Measurements from ENCODE around the gene ERG.

ERG gene

GRCh38 chr21:38500073-38500472 lies 1.8 kb upstream of the ERG start:
- 88 to 91% methylated on average over 6 of the region's 6 CpGs for WGBS, 2 experiments

GRCh38 chr21:38499296-38499695 lies 1.0 kb upstream of the ERG start:
- no peak overlapping the region for H3K4me3 ChIP-seq (ENCODE audit: insufficient read depth, low read depth, low read length)
- no peak overlapping the region for H3K27ac ChIP-seq (ENCODE audit: insufficient read depth, low read depth, low read length, poor library complexity, severe bottlenecking)
- no peaks in the 10 kb centered on the region for H3K27me3 ChIP-seq (ENCODE audit: control insufficient read depth, insufficient read depth, low read length, poor library complexity, severe bottlenecking)
- H3K9me3 ChIP-seq (ENCODE audit: control insufficient read depth, low read length), result no peaks in the 10 kb centered on the region
- no peaks in the 10 kb centered on the region for H3K36me3 ChIP-seq (ENCODE audit: control insufficient read depth, insufficient read depth, low read length)
- 86 to 91% methylated on average over 6 of the region's 6 CpGs for WGBS, 2 experiments
- no peaks in the 10 kb centered on the region for H3K4me1 ChIP-seq (ENCODE audit: control insufficient read depth, insufficient read depth, low read length)

More at GRCh38 chr21:38500073-38500472, 1.8 kb upstream of the ERG start:
- no peaks in the 10 kb centered on the region for H3K36me3 ChIP-seq (ENCODE audit: control insufficient read depth, insufficient read depth, low read length)
- H3K27me3 ChIP-seq (ENCODE audit: control insufficient read depth, insufficient read depth, low read length, poor library complexity, severe bottlenecking), result no peaks in the 10 kb centered on the region
- no peak overlapping the region for H3K4me3 ChIP-seq (ENCODE audit: insufficient read depth, low read depth, low read length)
- no peaks in the 10 kb centered on the region for H3K9me3 ChIP-seq (ENCODE audit: control insufficient read depth, low read length)
- no peak overlapping the region for H3K27ac ChIP-seq (ENCODE audit: insufficient read depth, low read depth, low read length, poor library complexity, severe bottlenecking)
- no peaks in the 10 kb centered on the region for H3K4me1 ChIP-seq (ENCODE audit: control insufficient read depth, insufficient read depth, low read length)

- H3K9me3 ChIP-seq (ENCODE audit: control insufficient read depth, low read length), result no peaks in the 10 kb centered on the region
- no peak overlapping the region for H3K4me3 ChIP-seq (ENCODE audit: insufficient read depth, low read depth, low read length)
- H3K27me3 ChIP-seq (ENCODE audit: control insufficient read depth, insufficient read depth, low read length, poor library complexity, severe bottlenecking), result no peaks in the 10 kb centered on the region
- 87 to 91% methylated on average over 3 of the region's 3 CpGs for WGBS, 2 experiments
- H3K27ac ChIP-seq (ENCODE audit: insufficient read depth, low read depth, low read length, poor library complexity, severe bottlenecking), result no peak overlapping the region
- H3K4me1 ChIP-seq (ENCODE audit: control insufficient read depth, insufficient read depth, low read length), result no peaks in the 10 kb centered on the region
- H3K36me3 ChIP-seq (ENCODE audit: control insufficient read depth, insufficient read depth, low read length), result no peaks in the 10 kb centered on the region
Measured at GRCh38 chr21:38496224-38496623, 2.1 kb downstream of the ERG start.

GRCh38 chr21:38495696-38496095 lies 2.6 kb downstream of the ERG start:
- H3K9me3 ChIP-seq (ENCODE audit: control insufficient read depth, low read length), result no peaks in the 10 kb centered on the region
- H3K27me3 ChIP-seq (ENCODE audit: control insufficient read depth, insufficient read depth, low read length, poor library complexity, severe bottlenecking), result no peaks in the 10 kb centered on the region
- no peak overlapping the region for H3K27ac ChIP-seq (ENCODE audit: insufficient read depth, low read depth, low read length, poor library complexity, severe bottlenecking)
- H3K36me3 ChIP-seq (ENCODE audit: control insufficient read depth, insufficient read depth, low read length), result no peaks in the 10 kb centered on the region
- WGBS, 2 experiments, result 82 to 83% methylated on average over 2 of the region's 2 CpGs
- no peaks in the 10 kb centered on the region for H3K4me1 ChIP-seq (ENCODE audit: control insufficient read depth, insufficient read depth, low read length)
- no peak overlapping the region for H3K4me3 ChIP-seq (ENCODE audit: insufficient read depth, low read depth, low read length)

- H3K9me3 ChIP-seq (ENCODE audit: control insufficient read depth, low read length), result no peaks in the 10 kb centered on the region
- H3K4me1 ChIP-seq (ENCODE audit: control insufficient read depth, insufficient read depth, low read length), result no peaks in the 10 kb centered on the region
- 78 to 91% methylated on average over 3 to 5 of the region's 5 CpGs for WGBS, 2 experiments
- no peak overlapping the region for H3K4me3 ChIP-seq (ENCODE audit: insufficient read depth, low read depth, low read length)
- no peaks in the 10 kb centered on the region for H3K27me3 ChIP-seq (ENCODE audit: control insufficient read depth, insufficient read depth, low read length, poor library complexity, severe bottlenecking)
- no peak overlapping the region for H3K27ac ChIP-seq (ENCODE audit: insufficient read depth, low read depth, low read length, poor library complexity, severe bottlenecking)
- H3K36me3 ChIP-seq (ENCODE audit: control insufficient read depth, insufficient read depth, low read length), result no peaks in the 10 kb centered on the region
Measured at GRCh38 chr21:38495242-38495641, 3.0 kb downstream of the ERG start.

- WGBS, 2 experiments, result 76 to 83% methylated on average over 6 of the region's 6 CpGs
- no peaks in the 10 kb centered on the region for H3K27me3 ChIP-seq (ENCODE audit: control insufficient read depth, insufficient read depth, low read length, poor library complexity, severe bottlenecking)
- no peaks in the 10 kb centered on the region for H3K36me3 ChIP-seq (ENCODE audit: control insufficient read depth, insufficient read depth, low read length)
- no peak overlapping the region for H3K4me3 ChIP-seq (ENCODE audit: insufficient read depth, low read depth, low read length)
- no peaks in the 10 kb centered on the region for H3K9me3 ChIP-seq (ENCODE audit: control insufficient read depth, low read length)
- no peak overlapping the region for H3K27ac ChIP-seq (ENCODE audit: insufficient read depth, low read depth, low read length, poor library complexity, severe bottlenecking)
- no peaks in the 10 kb centered on the region for H3K4me1 ChIP-seq (ENCODE audit: control insufficient read depth, insufficient read depth, low read length)
Measured at GRCh38 chr21:38494703-38495102, 3.6 kb downstream of the ERG start.

GRCh38 chr21:38494251-38494642 lies 4.0 kb downstream of the ERG start:
- H3K36me3 ChIP-seq (ENCODE audit: control insufficient read depth, insufficient read depth, low read length), result no peaks in the 10 kb centered on the region
- H3K4me1 ChIP-seq (ENCODE audit: control insufficient read depth, insufficient read depth, low read length), result no peaks in the 10 kb centered on the region
- H3K9me3 ChIP-seq (ENCODE audit: control insufficient read depth, low read length), result no peaks in the 10 kb centered on the region
- WGBS, 2 experiments, result 89 to 93% methylated on average over 4 of the region's 4 CpGs
- H3K4me3 ChIP-seq (ENCODE audit: insufficient read depth, low read depth, low read length), result no peak overlapping the region
- no peak overlapping the region for H3K27ac ChIP-seq (ENCODE audit: insufficient read depth, low read depth, low read length, poor library complexity, severe bottlenecking)
- no peaks in the 10 kb centered on the region for H3K27me3 ChIP-seq (ENCODE audit: control insufficient read depth, insufficient read depth, low read length, poor library complexity, severe bottlenecking)

GRCh38 chr21:38493549-38494250 lies 4.6 kb downstream of the ERG start:
- no peaks in the 10 kb centered on the region for H3K4me1 ChIP-seq (ENCODE audit: control insufficient read depth, insufficient read depth, low read length)
- H3K4me3 ChIP-seq (ENCODE audit: insufficient read depth, low read depth, low read length), result no peak overlapping the region
- whole genome bisulfite sequencing, 2 experiments, result 92 to 94% methylated on average over 18 of the region's 18 CpGs
- no peaks in the 10 kb centered on the region for H3K27me3 ChIP-seq (ENCODE audit: control insufficient read depth, insufficient read depth, low read length, poor library complexity, severe bottlenecking)
- H3K27ac ChIP-seq (ENCODE audit: insufficient read depth, low read depth, low read length, poor library complexity, severe bottlenecking), result no peak overlapping the region
- H3K9me3 ChIP-seq (ENCODE audit: control insufficient read depth, low read length), result no peaks in the 10 kb centered on the region
- H3K36me3 ChIP-seq (ENCODE audit: control insufficient read depth, insufficient read depth, low read length), result no peaks in the 10 kb centered on the region

- Histone ChIP-seq H3K9me3 (ENCODE audit: control insufficient read depth, low read length) (no peaks in the 10 kb centered on the region), H3K27me3 (ENCODE audit: control insufficient read depth, insufficient read depth, low read length, poor library complexity, severe bottlenecking) (no peaks in the 10 kb centered on the region), H3K27ac (ENCODE audit: insufficient read depth, low read depth, low read length, poor library complexity, severe bottlenecking) (no peak overlapping the region), H3K36me3 (ENCODE audit: control insufficient read depth, insufficient read depth, low read length) (no peaks in the 10 kb centered on the region), H3K4me1 (ENCODE audit: control insufficient read depth, insufficient read depth, low read length) (peaks cover 7% of the 10 kb centered on the region), H3K4me3 (ENCODE audit: insufficient read depth, low read depth, low read length) (no peak overlapping the region)
- 89 to 100% methylated on average over 1 of the region's 3 CpGs for WGBS, 2 experiments
Measured at GRCh38 chr21:38492007-38492406, 6.3 kb downstream of the ERG start.

GRCh38 chr21:38491536-38491935 lies 6.7 kb downstream of the ERG start:
- H3K27ac ChIP-seq (ENCODE audit: insufficient read depth, low read depth, low read length, poor library complexity, severe bottlenecking), result no peak overlapping the region
- WGBS, 2 experiments, result 88 to 91% methylated on average over 5 of the region's 5 CpGs
- H3K4me1 ChIP-seq (ENCODE audit: control insufficient read depth, insufficient read depth, low read length), result peaks cover 7% of the 10 kb centered on the region
- H3K27me3 ChIP-seq (ENCODE audit: control insufficient read depth, insufficient read depth, low read length, poor library complexity, severe bottlenecking), result no peaks in the 10 kb centered on the region
- no peaks in the 10 kb centered on the region for H3K36me3 ChIP-seq (ENCODE audit: control insufficient read depth, insufficient read depth, low read length)
- no peak overlapping the region for H3K4me3 ChIP-seq (ENCODE audit: insufficient read depth, low read depth, low read length)
- no peaks in the 10 kb centered on the region for H3K9me3 ChIP-seq (ENCODE audit: control insufficient read depth, low read length)
